ENCODE measurements around the gene RAMP3.
"Not testable (repeated sequence)": the region's sequence is repeated elsewhere in the genome, so short reads cannot be mapped to it uniquely, and the experiment has no call there.

RAMP3 gene

DNA sequence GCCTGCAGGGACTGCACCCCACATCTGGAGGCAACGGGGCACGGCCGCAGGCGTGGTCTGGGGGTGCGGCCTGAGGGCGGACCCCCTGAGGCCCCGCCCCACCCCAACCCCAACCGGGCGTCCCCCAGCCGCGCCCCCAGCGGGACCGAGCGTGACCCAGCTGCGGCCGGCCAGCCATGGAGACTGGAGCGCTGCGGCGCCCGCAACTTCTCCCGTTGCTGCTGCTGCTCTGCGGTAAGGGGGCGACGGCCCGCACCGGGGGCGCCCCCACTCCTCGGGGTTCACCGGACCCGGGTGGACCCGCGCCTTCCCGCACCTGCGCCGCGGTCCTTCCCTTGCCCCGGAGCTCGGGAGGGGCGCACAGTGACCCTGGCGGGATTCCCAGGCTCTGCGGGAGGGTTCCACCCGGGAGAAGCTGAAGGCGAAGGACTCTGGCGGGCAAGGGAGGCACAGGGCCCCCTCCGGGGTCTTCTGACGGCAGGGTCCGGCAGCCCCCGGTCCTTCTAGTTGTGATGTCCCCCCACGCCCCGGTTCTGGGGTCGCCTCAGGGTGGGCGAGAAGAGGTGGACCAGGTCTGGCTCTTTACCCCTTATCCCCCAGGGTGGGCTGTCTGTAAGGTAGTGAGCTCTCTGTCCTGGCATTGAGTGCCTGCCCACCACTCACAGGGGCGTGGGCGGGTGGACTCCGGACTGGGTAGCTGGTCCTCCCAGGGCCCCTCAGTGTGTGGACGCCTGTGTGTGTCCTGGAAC, at the start of gene RAMP3:
RAMP3 (plus strand) TSS at position 139 of the 749 bp plus-strand sequence; CDS start at position 177, 38 bp downstream.
- no peak for DNase-seq (ENCODE audit: low read depth)

DNA sequence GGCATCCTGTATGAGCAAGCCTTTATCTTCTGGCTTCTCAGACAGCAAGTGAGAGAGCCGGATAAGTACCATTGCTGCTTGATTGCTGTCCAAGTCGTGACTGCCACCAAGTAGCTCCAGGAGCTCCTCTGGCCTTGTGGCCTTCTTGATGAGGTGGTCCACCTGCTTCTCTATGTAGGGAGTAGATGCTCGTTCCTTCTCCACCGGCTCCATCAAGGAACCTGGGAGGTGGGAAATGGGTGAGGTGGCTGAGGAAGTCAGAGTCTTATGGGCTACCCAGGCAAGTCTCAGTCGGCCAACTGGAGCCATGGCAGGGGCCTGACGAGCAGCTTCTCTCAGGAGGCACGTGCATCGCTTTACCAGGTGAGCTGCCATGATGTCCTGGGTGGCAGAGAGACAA, 48.7 kb upstream of the RAMP3 start:
- no peak for DNase-seq (ENCODE audit: low read depth)

GRCh38 chr7:45111298-45112223, 46.0 kb upstream of the RAMP3 start, which contains the start of gene TBRG4:
TBRG4 (minus strand) TSS chr7:45111697; CDS start chr7:45109237, 2,460 bp downstream.
- DNase-seq (ENCODE audit: low read depth), result peak; percentile 68

GRCh38 chr7:45112648-45113047, 44.9 kb upstream of the RAMP3 start:
- no peak for DNase-seq (ENCODE audit: low read depth)

- DNase-seq (ENCODE audit: low read depth), result not testable (repeated sequence)
These were observed 43.3 kb upstream of the RAMP3 start for GRCh38 chr7:45114257-45114656.

GRCh38 chr7:45114926-45115325, 42.7 kb upstream of the RAMP3 start:
- DNase-seq (ENCODE audit: low read depth), result no peak

DNA sequence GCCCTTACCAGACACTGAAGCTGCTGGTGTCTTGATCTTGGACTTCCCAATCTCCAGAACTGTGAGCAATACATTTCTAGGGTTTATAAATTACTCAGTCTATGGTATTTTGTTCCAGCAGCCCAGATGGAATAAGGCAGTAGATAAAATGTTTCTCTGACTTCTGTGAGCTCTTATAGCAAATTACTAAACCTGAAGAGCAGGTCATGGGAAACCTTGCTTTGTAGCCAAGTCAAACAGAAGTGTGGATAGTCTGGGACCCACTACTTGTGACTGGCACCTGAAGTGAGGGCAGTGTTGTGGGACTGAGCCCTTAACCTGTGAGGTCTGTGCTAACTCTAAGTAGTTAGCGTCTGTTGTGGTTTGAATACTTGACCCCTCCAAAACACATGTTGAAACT, 41.5 kb upstream of the RAMP3 start:
- no peak for DNase-seq (ENCODE audit: low read depth)

DNA sequence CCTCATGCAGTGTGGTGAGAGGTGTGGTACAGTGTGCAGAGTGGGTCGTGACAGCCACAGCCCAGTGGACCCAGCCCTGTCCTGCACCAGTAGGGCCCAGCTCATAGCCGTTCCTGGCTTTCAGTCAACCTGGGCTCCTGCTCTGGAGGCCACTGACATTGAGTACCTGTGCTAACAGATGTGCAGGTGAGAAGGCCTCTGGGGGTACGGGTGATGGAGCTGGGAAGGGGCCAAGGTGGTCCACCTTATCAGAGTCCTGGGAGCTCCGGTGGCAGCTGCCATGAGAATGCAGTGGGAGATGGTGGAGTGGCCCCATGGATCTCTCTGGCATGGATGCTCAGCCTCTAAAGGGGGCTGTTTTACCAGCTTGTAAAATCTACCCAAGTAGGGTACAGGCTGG, 40.0 kb upstream of the RAMP3 start:
- no peak for DNase-seq (ENCODE audit: low read depth)

DNA sequence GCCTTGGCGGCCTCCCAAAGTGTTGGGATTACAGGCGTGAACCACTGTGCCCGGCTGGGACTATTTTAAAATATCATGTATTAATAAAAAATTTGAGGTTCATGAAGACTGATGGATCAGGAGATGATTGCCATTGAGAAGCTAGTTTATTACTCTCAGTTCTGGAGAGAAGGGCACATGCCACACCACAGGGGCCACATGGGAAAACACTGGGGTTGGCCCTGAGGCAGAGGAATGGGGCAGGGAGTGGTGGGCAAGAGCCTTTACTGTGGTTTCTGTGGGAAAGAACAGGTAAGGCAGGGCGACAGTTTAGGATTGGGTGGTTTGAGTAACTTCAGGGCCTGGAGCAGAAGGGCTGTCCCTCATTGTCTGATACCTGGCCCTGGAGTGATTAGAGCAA, 39.3 kb upstream of the RAMP3 start:
- DNase-seq (ENCODE audit: low read depth), result no peak

DNA sequence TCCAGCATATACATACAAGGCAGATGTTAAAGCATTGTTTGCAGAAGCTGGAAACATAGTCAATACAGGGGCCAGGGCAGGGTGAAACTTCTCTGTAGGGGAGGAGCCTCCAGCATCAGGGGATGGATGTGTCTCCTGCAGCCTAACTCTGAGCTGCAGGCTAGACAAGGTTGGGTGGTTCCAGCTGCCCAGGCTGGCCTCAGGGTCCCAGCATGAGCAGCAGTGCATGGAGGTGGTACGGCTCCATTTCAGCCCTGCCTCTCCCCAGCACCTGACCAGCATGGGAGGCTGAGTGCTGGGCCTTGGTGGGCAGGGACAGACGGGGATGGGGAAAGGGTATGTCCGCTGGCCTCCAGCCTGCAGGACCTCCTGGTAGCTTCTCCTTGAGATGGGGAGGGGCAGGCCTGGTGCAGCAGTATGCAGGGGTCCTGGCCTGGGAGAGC, 38.7 kb upstream of the RAMP3 start:
- DNase-seq (ENCODE audit: low read depth), result no peak

GRCh38 chr7:45119550-45119949, 38.0 kb upstream of the RAMP3 start:
- DNase-seq (ENCODE audit: low read depth), result no peak

DNA sequence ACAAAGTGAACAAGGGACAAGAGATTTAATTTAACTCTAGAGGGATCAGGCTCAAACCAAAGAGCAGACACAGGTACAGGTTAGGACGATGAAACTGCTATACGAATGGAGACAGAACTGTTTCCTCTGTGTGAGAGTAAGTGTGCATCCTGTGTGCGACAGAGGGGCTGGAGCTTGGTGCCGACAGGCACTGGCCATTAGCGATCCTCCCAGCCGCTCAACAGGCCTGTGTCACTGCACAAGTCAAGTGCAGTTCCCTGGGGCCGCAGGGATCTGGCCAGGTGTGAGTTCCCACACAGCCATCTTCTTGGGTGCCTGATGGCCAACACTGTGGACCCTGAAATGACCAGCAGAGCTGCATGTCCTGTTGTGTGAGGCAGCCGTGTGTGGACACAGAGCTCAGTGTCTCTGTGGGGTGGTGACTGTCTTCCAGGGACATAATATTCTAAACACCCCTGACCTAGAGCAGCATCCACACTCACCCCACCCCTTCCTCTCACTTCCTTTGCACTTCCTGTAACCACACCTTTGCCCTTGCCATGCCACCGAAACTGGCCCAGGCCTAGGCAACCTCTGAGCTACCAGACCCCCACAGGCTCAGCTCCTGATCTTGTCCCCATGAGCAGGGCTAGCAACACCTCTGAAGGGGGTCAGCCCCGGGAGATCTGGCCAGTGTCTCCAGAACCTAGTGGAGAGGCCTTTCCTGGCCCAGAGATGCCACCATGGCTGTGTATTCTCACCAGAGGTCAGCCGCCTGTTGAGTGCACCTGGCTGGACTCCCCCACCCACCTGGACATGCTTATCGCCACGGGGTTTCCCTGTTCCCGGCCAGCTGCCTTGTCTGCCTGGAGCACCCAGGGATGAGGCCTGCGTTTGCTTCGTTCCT, 34.4 kb upstream of the RAMP3 start:
- no peak for DNase-seq (ENCODE audit: low read depth)

DNA sequence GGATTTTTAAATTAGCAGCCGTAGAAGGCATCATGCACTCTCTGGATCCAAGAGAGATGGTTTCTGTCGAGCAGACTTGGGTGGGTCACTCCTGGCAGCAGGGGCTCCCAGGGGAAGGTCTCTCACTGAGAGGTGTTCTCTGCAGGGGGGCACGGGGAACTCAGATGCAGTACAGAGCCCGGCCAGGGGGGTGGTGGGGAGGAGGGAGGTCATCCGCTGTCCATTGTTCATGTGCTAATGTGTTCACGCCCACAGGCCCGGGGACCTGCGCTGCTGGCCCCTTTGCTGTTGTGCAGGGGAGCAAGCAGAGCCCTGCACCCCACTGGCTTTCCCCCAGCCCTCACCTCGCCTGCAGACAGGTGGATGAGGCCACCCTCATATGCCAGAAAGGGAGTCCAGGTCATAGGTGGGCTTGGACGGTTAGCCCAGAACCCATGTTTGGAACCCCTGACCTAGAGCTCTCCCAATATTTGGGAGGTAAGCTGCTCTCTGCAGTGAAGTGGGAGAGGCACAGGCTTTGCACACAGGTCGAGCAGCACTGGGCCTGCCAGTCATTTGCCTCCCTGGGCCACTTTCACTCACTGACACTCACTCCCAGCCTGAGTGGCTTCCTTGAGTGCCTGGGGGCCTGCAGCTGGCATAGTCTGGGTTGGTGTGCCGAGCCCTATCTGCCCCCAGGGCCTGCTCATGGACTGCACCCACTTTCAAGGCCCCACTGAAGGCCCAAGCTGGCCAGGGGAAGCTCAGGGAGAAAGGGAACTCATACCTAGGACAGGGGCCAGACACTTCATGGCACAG, 33.5 kb upstream of the RAMP3 start:
- DNase-seq (ENCODE audit: low read depth), result no peak

GRCh38 chr7:45125193-45125904, 32.2 kb upstream of the RAMP3 start:
- no peak for DNase-seq (ENCODE audit: low read depth)

DNA sequence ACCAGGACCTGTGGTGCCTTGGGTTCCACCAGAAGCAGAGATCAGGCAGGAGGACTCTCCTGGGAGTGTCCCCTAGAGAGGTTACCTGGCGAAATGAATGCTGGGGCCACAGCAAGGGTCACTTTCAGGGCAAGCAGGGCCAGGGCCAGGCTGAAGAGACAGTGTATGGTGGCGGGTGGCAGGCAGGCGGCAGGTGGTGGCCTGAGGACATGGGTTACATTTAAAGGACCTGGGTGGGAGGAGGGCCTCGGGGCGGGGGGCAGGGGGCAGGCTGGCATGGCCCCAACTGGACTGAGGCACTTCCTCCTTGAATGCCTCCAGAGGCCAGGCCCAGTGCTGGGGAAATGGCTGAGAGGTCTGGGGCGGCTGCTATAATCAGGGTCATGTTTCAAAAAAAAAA, 31.4 kb upstream of the RAMP3 start:
- DNase-seq (ENCODE audit: low read depth), result no peak

DNA sequence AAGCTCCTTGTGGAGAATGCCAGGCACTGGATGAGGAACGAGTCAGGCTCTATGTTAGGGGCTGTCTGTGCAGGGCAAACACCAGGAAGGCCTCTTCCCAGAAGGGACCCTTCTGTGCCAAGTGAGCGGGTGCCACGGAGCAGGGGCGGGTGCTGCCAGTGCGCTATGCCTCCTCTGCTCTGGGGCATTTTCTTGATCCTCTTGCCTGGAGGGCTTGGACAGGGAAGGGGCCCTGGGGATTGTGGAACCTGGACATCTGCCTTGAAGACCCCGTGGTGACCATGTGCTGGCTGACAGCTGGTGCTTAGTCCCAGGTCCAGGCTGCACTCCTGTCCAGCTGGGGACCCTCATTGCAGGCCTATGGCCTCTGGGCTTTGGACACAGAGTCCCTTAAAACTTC, 30.7 kb upstream of the RAMP3 start:
- no peak for DNase-seq (ENCODE audit: low read depth)

DNA sequence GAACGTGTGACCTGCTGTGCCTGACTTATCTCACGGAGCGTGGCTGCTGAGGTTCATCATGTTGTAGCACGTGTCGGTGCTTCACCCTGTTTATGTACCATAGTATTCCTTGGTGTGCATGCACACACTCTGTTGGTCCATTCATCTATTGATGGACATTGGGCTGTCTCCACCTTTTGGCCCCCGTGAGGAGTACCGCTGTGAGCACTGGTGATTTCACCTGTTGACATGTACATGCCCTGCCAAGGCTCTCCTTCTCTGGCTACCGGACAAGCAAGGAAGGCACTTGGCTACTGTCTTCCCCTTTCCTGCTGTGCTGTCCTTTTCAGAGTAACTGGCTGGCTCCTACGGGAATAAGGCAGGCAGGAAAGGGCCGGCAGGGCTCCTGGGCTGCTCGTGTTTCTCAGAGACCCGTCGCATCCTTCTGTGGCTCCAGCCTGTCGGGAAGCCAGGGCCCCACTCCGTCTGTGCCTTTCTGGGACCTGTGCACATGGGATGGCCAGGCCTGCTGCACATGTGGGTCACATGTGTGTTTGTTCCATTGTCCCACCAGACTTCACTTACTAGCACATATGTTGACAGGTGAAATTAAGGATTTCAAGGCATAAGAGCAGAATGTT, 28.3 kb upstream of the RAMP3 start:
- DNase-seq (ENCODE audit: low read depth), result no peak

GRCh38 chr7:45129906-45130305, 27.7 kb upstream of the RAMP3 start:
- no peak for DNase-seq (ENCODE audit: low read depth)

- DNase-seq (ENCODE audit: low read depth), result no peak
These were observed 26.7 kb upstream of the RAMP3 start for GRCh38 chr7:45130910-45131309.

- no peak for DNase-seq (ENCODE audit: low read depth)
These were observed 25.7 kb upstream of the RAMP3 start for GRCh38 chr7:45131891-45132290.
